HepG2 (cell line): ENCODE measurements around the gene ZNF443. TPM values are rescaled to one million over a fixed set of nuclear protein-coding genes. Genes with fewer than 3 reads are reported as not detected.
A peak's percentile ranks its signal among the peaks of the same experiment; 100 is the strongest.

Experiments
- BCL3 ChIP-seq: sonication (generic); formaldehyde crosslinking; IDR thresholded peaks from 2 replicates; pipeline ENCODE4 v1.5.1; 2020; ENCODE audit warnings: mild to moderate bottlenecking, missing genetic modification reagents, moderate library complexity
- EEA1 ChIP-seq: sonication (generic); formaldehyde crosslinking; IDR thresholded peaks from 2 replicates; pipeline ENCODE4 v1.5.1; 2020; ENCODE audit warnings: mild to moderate bottlenecking, missing genetic modification reagents, borderline replicate concordance
- FUBP1 ChIP-seq: sonication (generic); formaldehyde crosslinking; IDR thresholded peaks from 2 replicates; pipeline ENCODE4 v1.5.1; 2020; ENCODE audit warnings: missing genetic modification reagents, mild to moderate bottlenecking, borderline replicate concordance
- GABPA ChIP-seq, 2 experiments: IDR thresholded peaks; 2 replicates each; pipeline ENCODE4 v1.6.1; 2011 to 2016; ENCODE audit warnings: low read depth in 2 of 2, low read length in 1 of 2, missing biosample characterization in 1 of 2, missing genetic modification characterization in 1 of 2
- HDAC2 ChIP-seq: sonication (generic); formaldehyde crosslinking; IDR thresholded peaks from 2 replicates; pipeline ENCODE4 v1.4.0; 2020; ENCODE audit warnings: missing genetic modification reagents
- MEF2D ChIP-seq: sonication (generic); formaldehyde crosslinking; IDR thresholded peaks from 2 replicates; pipeline ENCODE4 v1.5.1; 2020; ENCODE audit warnings: mild to moderate bottlenecking, missing genetic modification reagents
- MZF1 ChIP-seq: sonication (generic); formaldehyde crosslinking; IDR thresholded peaks from 2 replicates; pipeline ENCODE4 v1.8.1; 2023; ENCODE audit warnings: mild to moderate bottlenecking, missing genetic modification reagents, borderline replicate concordance
- PAWR ChIP-seq: sonication (generic); formaldehyde crosslinking; IDR thresholded peaks from 2 replicates; pipeline ENCODE4 v1.4.0; 2020; ENCODE audit warnings: missing genetic modification reagents, mild to moderate bottlenecking, borderline replicate concordance
- PHF5A ChIP-seq: IDR thresholded peaks from one replicate; pipeline ENCODE4 v1.6.1; 2018; ENCODE audit warnings: low read depth, missing genetic modification reagents; ENCODE audit not compliant: unreplicated experiment
- SKI ChIP-seq: fragments of 450-650 bp; IDR thresholded peaks from one replicate; pipeline ENCODE4 v1.6.1; 2018; ENCODE audit warnings: mild to moderate bottlenecking; ENCODE audit not compliant: partially characterized antibody
- SP5 ChIP-seq: IDR thresholded peaks from 2 replicates; pipeline ENCODE4 v1.6.1; 2016; ENCODE audit warnings: low read depth, borderline replicate concordance
- ZBTB1 ChIP-seq: sonication (generic); formaldehyde crosslinking; IDR thresholded peaks from 2 replicates; pipeline ENCODE4 v1.4.0; 2020; ENCODE audit warnings: missing genetic modification reagents, borderline replicate concordance
- ZFY ChIP-seq: sonication (generic); formaldehyde crosslinking; IDR thresholded peaks from 2 replicates; pipeline ENCODE4 v1.4.0; 2020; ENCODE audit warnings: missing genetic modification reagents
- ZNF276 ChIP-seq: sonication (generic); formaldehyde crosslinking; IDR thresholded peaks from 2 replicates; pipeline ENCODE4 v1.4.0; 2020; ENCODE audit warnings: mild to moderate bottlenecking, low read depth, missing genetic modification reagents
- ZNF331 ChIP-seq: sonication (generic); formaldehyde crosslinking; IDR thresholded peaks from 2 replicates; pipeline ENCODE4 v1.4.0; 2020; ENCODE audit warnings: missing genetic modification reagents
- ZNF446 ChIP-seq: sonication (generic); formaldehyde crosslinking; IDR thresholded peaks from 2 replicates; pipeline ENCODE4 v1.5.0; 2020; ENCODE audit warnings: mild to moderate bottlenecking, missing genetic modification reagents
- ZNF616 ChIP-seq: sonication (generic); formaldehyde crosslinking; IDR thresholded peaks from 2 replicates; pipeline ENCODE4 v1.5.0; 2020; ENCODE audit warnings: low read depth, mild to moderate bottlenecking, missing genetic modification reagents
- ZNF691 ChIP-seq: sonication (generic); formaldehyde crosslinking; IDR thresholded peaks from 2 replicates; pipeline ENCODE4 v1.4.0; 2020; ENCODE audit warnings: missing genetic modification reagents, low read depth, mild to moderate bottlenecking, borderline replicate concordance
- ZNF879 ChIP-seq: sonication (generic); formaldehyde crosslinking; IDR thresholded peaks from 2 replicates; pipeline ENCODE4 v1.8.1; 2023; ENCODE audit warnings: missing genetic modification reagents
- polyA plus RNA-seq, 8 experiments: library from polyadenylated mRNA; depleted of rRNA in 3 of 8; stranded (reverse) in 7 of 8; unstranded in 1 of 8; fragments of >200 nt; fragmentation: Illumina TruSeq in 4 of 8; extraction: Trizol in 4 of 8; gene quantifications; 2 replicates each; pipeline versions ENCODE4 v1.2.1 to v1.2.3, GENCODE V29; 2011 to 2016; ENCODE audit warnings: low read depth in 4 of 8, missing spikeins in 1 of 8, mixed read lengths in 1 of 8; ENCODE audit not compliant: insufficient read depth in 1 of 8
- total RNA-seq, 5 experiments: library from RNA; depleted of rRNA; stranded (reverse); fragments of >200 nt; fragmentation: Illumina TruSeq; extraction: Trizol; gene quantifications; 2 replicates each; pipeline ENCODE4 v1.2.3, GENCODE V29; 2016; ENCODE audit warnings: low read depth in 1 of 5
- TF ChIP-seq, protein P1 (sequence below): sonication (generic); formaldehyde crosslinking; IDR thresholded peaks from 2 replicates; pipeline ENCODE4 v1.8.0; 2022; ENCODE audit warnings: low read depth, missing genetic modification reagents

ZNF443 gene
- total and polyA plus RNA-seq, 2 of the 13 experiments (the other 11 are each of a cell fraction or from before 2014, with no cell fraction given), result 3.6 to 19.0 TPM

DNA sequence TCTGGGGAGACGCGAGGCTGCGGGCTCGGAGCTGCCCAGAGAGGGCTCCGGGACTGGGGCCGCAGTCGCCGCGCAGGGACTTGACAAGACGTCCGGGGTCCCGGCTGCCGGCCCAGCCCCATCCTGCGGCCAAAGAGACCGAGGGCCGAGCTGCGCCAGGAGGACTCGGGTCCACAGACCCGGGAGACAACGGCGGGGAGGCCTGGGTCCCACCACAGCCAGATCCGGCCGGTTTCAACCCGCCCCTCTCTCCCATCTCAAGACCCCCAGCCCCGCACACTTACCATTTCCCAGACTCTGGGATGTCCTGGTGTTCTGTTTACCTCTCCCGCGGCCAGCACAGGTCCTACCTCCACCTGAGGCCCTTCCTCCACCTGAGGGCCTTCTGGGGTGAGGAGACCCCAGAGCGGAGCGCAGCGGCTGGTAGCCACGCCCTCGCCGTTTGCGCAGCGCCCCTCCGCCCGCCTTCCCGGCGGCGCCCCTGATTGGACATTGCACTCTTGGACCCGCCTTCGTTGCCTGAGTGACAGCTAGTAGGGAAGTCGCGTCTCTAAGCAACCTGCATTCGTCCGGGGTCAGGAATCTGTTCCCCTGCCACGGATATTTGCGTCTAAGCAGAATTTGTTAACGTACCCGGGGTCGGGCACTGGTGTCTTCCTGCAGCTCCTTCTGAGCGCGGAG is 43.7 kb upstream of the ZNF443 start, which contains the start of gene ZNF709 (continued):
- no peak for TF ChIP-seq ZNF276 (CRISPR knock-in tag)
- peak; percentile 23; the same call in 1 of the 2 replicates for TF ChIP-seq EEA1 (CRISPR knock-in tag)
- TF ChIP-seq ZBTB1 (CRISPR knock-in tag), result no peak
- TF ChIP-seq MEF2D, result peak; percentile 45; the same call in 1 of the 2 replicates
- TF ChIP-seq, protein P1, sequence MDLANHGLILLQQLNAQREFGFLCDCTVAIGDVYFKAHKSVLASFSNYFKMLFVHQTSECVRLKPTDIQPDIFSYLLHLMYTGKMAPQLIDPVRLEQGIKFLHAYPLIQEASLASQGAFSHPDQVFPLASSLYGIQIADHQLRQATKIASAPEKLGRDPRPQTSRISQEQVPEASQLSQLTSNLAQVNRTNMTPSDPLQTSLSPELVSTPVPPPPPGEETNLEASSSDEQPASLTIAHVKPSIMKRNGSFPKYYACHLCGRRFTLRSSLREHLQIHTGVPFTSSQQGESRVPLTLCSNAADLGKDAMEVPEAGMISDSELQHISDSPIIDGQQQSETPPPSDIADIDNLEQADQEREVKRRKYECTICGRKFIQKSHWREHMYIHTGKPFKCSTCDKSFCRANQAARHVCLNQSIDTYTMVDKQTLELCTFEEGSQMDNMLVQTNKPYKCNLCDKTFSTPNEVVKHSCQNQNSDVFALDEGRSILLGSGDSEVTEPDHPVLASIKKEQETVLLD (CRISPR knock-in tag), result no peak
- peak; percentile 36 for TF ChIP-seq PHF5A (CRISPR knock-in tag)
- no peak for TF ChIP-seq GABPA (IDR thresholded peaks at IDR 0.05; ENCODE audit: low read depth, low read length)
- no peak for TF ChIP-seq GABPA (CRISPR knock-in tag; IDR thresholded peaks at IDR 0.05; ENCODE audit: low read depth)
- TF ChIP-seq BCL3 (CRISPR knock-in tag), result no peak
- TF ChIP-seq ZNF331, result no peak
- TF ChIP-seq ZFY (CRISPR knock-in tag), result peak; percentile 91
- TF ChIP-seq PAWR (CRISPR knock-in tag), result peak; percentile 64; the same call in 1 of the 2 replicates
- no peak for TF ChIP-seq SP5 (CRISPR knock-in tag)
- no peak for TF ChIP-seq MZF1 (CRISPR knock-in tag)
- TF ChIP-seq HDAC2 (CRISPR knock-in tag), result no peak
- no peak for TF ChIP-seq ZNF446 (CRISPR knock-in tag)
- 0 out of 2 replicates have a peak, but pooled peaks have one; percentile 81 for TF ChIP-seq ZNF691 (CRISPR knock-in tag)
- peak; percentile 10 for TF ChIP-seq SKI
- no peak for TF ChIP-seq FUBP1 (CRISPR knock-in tag)
- no peak for TF ChIP-seq ZNF879 (CRISPR knock-in tag)
- TF ChIP-seq ZNF616, result no peak
